Neural crest cell (in vitro differentiated cells): ENCODE data around the gene TGFB2. TPM values are rescaled to one million over a fixed set of nuclear protein-coding genes. Genes with fewer than 3 reads are reported as not detected.

Source experiments
- DNase-seq: peaks from one replicate; pipeline ENCODE4 v3.0.0; 2021; ENCODE audit warnings: low read depth, mixed read lengths, low spot score
- H3K27ac Mint-ChIP-seq: one replicate; pipeline ENCODE4 v1.8.0; 2021; ENCODE audit warnings: mild to moderate bottlenecking, mixed read lengths; ENCODE audit not compliant: unreplicated experiment
- H3K27me3 Mint-ChIP-seq: 2 replicates; pipeline ENCODE4 v1.8.0; 2021; ENCODE audit warnings: low read depth, mild to moderate bottlenecking, mixed read lengths
- H3K36me3 Mint-ChIP-seq: 2 replicates; pipeline ENCODE4 v1.8.0; 2021; ENCODE audit warnings: low read depth, mild to moderate bottlenecking, mixed read lengths
- H3K4me1 Mint-ChIP-seq: 2 replicates; pipeline ENCODE4 v1.8.0; 2021; ENCODE audit warnings: mixed read lengths
- H3K4me3 Mint-ChIP-seq: one replicate; pipeline ENCODE4 v1.8.0; 2021; ENCODE audit warnings: mild to moderate bottlenecking, mixed read lengths
- H3K9me3 Mint-ChIP-seq: 2 replicates; pipeline ENCODE4 v1.8.0; 2021; ENCODE audit warnings: mixed read lengths
- total RNA-seq: library from RNA; stranded (reverse); gene quantifications from 2 replicates; pipeline ENCODE4 v1.2.1, GENCODE V29; 2021
- TF ChIP-seq, protein P1 (sequence below): fragments of 200-600 bp; sonication (generic); conservative IDR thresholded peaks from 2 replicates; pipeline ENCODE4 v1.5.0; 2021; ENCODE audit warnings: antibody characterized with exemption, mild to moderate bottlenecking

The TGFB2 gene
- total RNA-seq, 1 donor from 2014 or later = 11.4 TPM

DNA sequence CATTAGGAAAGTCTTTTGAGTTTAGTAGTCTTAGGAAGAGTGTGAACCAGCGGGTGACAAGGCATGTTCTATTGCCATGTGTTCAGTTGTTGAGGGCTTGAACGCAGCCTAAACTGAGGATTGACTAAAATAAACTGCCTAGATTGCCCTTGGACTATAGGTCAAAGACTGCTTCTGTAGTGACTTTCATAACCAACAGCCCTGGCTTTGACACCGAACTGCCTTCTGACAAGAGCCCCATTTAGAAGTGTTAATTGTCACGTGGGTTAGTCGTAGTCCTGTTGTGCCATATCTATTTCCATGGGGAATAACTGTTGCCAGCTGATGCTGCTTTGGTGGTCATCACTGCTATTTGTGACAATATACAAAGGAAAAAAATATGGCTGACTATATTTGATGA lies 90.4 kb downstream of the TGFB2 start:
- peaks cover 5% of the 10 kb centered on the region for H3K9me3 Mint-ChIP-seq
- H3K36me3 Mint-ChIP-seq = peaks cover 10% of the 10 kb centered on the region
- no peak overlapping the region for H3K4me3 Mint-ChIP-seq
- peaks cover 21% of the 10 kb centered on the region for H3K4me1 Mint-ChIP-seq
- no peak overlapping the region for H3K27ac Mint-ChIP-seq
- TF ChIP-seq, protein P1, sequence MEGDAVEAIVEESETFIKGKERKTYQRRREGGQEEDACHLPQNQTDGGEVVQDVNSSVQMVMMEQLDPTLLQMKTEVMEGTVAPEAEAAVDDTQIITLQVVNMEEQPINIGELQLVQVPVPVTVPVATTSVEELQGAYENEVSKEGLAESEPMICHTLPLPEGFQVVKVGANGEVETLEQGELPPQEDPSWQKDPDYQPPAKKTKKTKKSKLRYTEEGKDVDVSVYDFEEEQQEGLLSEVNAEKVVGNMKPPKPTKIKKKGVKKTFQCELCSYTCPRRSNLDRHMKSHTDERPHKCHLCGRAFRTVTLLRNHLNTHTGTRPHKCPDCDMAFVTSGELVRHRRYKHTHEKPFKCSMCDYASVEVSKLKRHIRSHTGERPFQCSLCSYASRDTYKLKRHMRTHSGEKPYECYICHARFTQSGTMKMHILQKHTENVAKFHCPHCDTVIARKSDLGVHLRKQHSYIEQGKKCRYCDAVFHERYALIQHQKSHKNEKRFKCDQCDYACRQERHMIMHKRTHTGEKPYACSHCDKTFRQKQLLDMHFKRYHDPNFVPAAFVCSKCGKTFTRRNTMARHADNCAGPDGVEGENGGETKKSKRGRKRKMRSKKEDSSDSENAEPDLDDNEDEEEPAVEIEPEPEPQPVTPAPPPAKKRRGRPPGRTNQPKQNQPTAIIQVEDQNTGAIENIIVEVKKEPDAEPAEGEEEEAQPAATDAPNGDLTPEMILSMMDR = no peak
- DNase-seq = no peak
- no peaks in the 10 kb centered on the region for H3K27me3 Mint-ChIP-seq

DNA sequence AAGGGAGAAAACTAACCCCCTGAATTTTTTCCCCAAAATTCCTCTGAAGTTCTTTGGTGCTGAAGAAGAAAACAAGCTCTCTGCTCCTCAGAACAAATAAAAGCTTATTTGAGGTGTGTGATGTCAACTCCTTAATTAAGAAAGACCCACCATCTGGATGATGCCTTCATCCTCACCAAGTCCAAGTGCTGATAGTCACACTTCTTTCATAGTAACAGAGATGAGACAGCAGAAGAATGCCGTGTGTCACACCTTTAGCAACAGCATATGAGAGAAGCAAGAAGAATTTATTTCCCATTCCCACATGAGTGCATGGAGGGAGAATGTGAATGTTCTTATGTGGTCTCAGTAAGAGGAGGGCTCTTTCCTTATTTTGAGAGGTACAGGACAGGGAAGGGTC lies 91.2 kb downstream of the TGFB2 start:
- Mint-ChIP-seq H3K4me1 (peaks cover 21% of the 10 kb centered on the region), H3K4me3 (no peak overlapping the region), H3K27ac (no peak overlapping the region), H3K36me3 (peaks cover 10% of the 10 kb centered on the region), H3K9me3 (peaks cover 3% of the 10 kb centered on the region), H3K27me3 (no peaks in the 10 kb centered on the region)
- TF ChIP-seq, protein P1 = no peak
- DNase-seq = no peak

DNA sequence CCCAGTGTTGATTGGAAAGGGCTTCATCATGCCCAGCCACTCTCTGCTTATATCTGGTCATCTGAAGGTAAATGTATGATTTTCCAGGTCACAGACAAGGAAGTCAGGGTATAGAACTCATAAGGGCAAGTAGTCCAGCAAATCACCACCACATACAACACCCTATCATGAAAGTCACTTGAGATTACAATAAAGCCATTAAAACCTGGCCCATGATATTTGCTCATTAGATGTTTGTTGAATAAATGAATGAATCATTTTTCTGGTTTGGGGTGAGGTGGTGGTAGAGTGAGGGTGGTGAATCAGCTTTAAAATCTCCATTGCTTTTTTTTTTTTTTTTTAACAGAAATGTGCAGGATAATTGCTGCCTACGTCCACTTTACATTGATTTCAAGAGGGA lies 91.9 kb downstream of the TGFB2 start:
- H3K4me3 Mint-ChIP-seq = no peak overlapping the region
- TF ChIP-seq, protein P1 = no peak

DNA sequence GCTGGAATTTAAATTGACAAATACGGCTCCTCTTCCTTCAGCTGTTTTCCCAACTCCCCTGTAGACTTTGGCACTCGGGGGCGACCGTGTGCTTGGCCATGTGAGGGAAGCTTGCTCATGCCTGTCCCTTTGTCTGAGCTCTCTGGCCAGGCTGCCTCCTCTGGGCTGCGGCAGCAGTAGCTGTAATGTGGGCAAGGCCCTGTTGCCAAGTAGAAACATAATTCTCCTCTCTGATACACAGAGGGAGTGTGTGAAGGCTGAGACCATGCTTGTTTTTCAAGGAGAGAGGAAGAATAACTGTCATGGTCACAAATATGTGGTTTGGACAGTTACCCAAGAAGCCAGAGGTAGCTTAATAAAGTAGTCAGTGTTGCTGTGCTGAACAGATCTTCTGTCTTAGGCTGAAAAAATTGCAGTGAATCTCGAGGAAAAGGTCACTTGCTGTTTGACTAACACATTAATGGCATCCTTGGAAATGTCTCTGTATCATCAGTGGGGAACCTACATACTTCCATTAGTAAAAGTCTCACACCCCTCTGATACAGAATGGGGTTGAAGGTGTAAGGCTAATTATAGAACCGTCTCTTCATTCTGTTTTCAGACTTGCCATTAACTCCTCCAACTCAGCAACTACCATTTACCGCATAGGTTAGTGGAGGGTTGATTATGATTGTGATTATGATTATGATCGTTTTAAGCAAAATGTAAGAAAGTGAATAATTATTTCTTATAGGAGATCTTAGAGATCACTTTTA lies 94.6 kb downstream of the TGFB2 start:
- DNase-seq = no peak
- TF ChIP-seq, protein P1 = no peak
- Mint-ChIP-seq H3K36me3 (peaks cover 6% of the 10 kb centered on the region), H3K4me1 (peaks cover 13% of the 10 kb centered on the region), H3K4me3 (no peak overlapping the region), H3K27me3 (no peaks in the 10 kb centered on the region), H3K27ac (peak overlapping the region; percentile 84), H3K9me3 (no peaks in the 10 kb centered on the region)

More for the DNA sequence above, 91.9 kb downstream of the TGFB2 start:
- Mint-ChIP-seq H3K36me3 (peaks cover 10% of the 10 kb centered on the region), H3K27ac (no peak overlapping the region), H3K4me1 (peaks cover 21% of the 10 kb centered on the region), H3K9me3 (peaks cover 3% of the 10 kb centered on the region), H3K27me3 (no peaks in the 10 kb centered on the region)
- no peak for DNase-seq

DNA sequence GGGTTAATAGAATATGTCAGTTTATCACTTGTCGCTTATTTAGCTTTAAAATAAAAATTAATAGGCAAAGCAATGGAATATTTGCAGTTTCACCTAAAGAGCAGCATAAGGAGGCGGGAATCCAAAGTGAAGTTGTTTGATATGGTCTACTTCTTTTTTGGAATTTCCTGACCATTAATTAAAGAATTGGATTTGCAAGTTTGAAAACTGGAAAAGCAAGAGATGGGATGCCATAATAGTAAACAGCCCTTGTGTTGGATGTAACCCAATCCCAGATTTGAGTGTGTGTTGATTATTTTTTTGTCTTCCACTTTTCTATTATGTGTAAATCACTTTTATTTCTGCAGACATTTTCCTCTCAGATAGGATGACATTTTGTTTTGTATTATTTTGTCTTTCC lies 98.1 kb downstream of the TGFB2 start:
- Mint-ChIP-seq H3K27ac (no peak overlapping the region), H3K27me3 (no peaks in the 10 kb centered on the region), H3K36me3 (peaks cover 2% of the 10 kb centered on the region), H3K4me1 (peaks cover 6% of the 10 kb centered on the region), H3K9me3 (no peaks in the 10 kb centered on the region), H3K4me3 (no peak overlapping the region)
- no peak for DNase-seq
- TF ChIP-seq, protein P1 = no peak
